Esophagus squamous epithelium (tissue), 5 donors: ENCODE measurements around the gene VSIG4. TPM values are rescaled to one million over a fixed set of nuclear protein-coding genes. Genes with fewer than 3 reads are reported as not detected.

Source experiments
- DNase-seq: peaks from one replicate; lab custom pipeline; 2025; lab: John Stamatoyannopoulos, UW
- H3K27ac ChIP-seq, 4 donors: fragments of 200-600 bp; sonication (generic); one replicate each; pipeline ENCODE4 v1.5.1; 2016 to 2019; ENCODE audit warnings: mild to moderate bottlenecking in 1 of 4
- H3K27me3 ChIP-seq, 4 donors: fragments of 200-600 bp; sonication (generic); 1 replicate in 3 of 4; 2 replicates in 1 of 4; pipeline versions ENCODE4 v1.5.1 to v1.6.0; 2017 to 2021; ENCODE audit warnings: antibody characterized with exemption in 1 of 4
- H3K36me3 ChIP-seq, 3 donors: fragments of 200-600 bp; sonication (generic); one replicate each; pipeline ENCODE4 v1.5.1; 2016 to 2019
- H3K4me1 ChIP-seq, 3 donors: fragments of 200-600 bp; sonication (generic); one replicate each; pipeline ENCODE4 v1.5.1; 2017 to 2019
- H3K4me3 ChIP-seq, 4 donors: fragments of 200-600 bp; sonication (generic); 1 replicate in 3 of 4; 2 replicates in 1 of 4; pipeline ENCODE4 v1.5.1; 2016 to 2019; ENCODE audit warnings: mild to moderate bottlenecking in 2 of 4, moderate library complexity in 1 of 4
- H3K9me3 ChIP-seq, 3 donors: fragments of 200-600 bp; sonication (generic); one replicate each; pipeline ENCODE4 v1.5.1; 2016 to 2019
- POLR2A ChIP-seq, 4 donors: fragments of 450-650 bp; IDR thresholded peaks; one replicate each; pipeline ENCODE4 v1.6.1; 2017; ENCODE audit warnings: antibody characterized with exemption in 4 of 4, mild to moderate bottlenecking in 4 of 4, moderate library complexity in 3 of 4
- WGBS, 2 donors: methylation state at CpG; one replicate each; pipeline ENCODE4 v1.1.5; 2018; 5-methylcytosine and 5-hydroxymethylcytosine counted together
- intact Hi-C: fragments of 100-400 bp; cut with DNase I; formaldehyde crosslinking; loops from one replicate; pipeline ENCODE4 v1.15.0; 2022
- total RNA-seq, 4 donors: library from RNA; depleted of rRNA; stranded (reverse); fragments of >200 nt; gene quantifications; one replicate each; pipeline ENCODE4 v1.1.0, GENCODE V29; 2016
- TF ChIP-seq, protein P1 (sequence below), 6 experiments: fragments of 450-650 bp in 4 of 6; fragments of 200-600 bp in 2 of 6; sonication (generic) in 2 of 6; IDR thresholded peaks; one replicate each; pipeline ENCODE4 v1.5.1; 2016 to 2019; ENCODE audit warnings: antibody characterized with exemption in 6 of 6, mild to moderate bottlenecking in 4 of 6, moderate library complexity in 4 of 6
- donor health status: DM: yes; HTN: yes; CAD: no.

Gene VSIG4
- total RNA-seq, 4 donors from 2014 or later = 1.7 to 84.3 (median 45.4) TPM

DNA sequence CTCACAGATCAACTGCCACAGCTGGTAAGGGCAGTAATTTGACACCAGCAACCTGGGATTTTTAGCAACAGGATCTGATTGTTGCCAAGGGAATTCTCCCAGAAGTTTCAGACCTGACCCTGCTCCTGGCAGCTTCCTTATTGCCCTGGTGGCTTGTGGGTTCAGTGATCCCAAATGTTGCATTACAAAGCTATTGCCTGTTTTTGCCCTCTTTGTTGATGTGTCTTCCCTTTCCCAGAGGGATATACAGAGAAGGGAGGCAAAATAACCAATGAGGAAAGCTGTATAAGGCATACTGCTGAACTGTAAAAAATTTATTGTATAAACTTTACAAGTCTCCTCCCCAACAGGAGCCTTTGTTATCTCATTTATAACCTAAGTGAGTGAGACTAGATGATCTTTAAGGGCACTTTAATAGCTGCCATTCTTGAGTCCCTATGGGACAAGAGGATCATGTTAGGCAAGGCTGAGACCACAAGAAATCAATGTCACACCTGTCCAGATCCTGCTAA, 22.2 kb downstream of the VSIG4 start:
- peak overlapping the region in 1 of 4 donors; percentile 21 for H3K27ac ChIP-seq
- intact Hi-C loops = no loop called here
- TF ChIP-seq POLR2A (IDR thresholded peaks at IDR 0.05) = no peak
- TF ChIP-seq, protein P1, sequence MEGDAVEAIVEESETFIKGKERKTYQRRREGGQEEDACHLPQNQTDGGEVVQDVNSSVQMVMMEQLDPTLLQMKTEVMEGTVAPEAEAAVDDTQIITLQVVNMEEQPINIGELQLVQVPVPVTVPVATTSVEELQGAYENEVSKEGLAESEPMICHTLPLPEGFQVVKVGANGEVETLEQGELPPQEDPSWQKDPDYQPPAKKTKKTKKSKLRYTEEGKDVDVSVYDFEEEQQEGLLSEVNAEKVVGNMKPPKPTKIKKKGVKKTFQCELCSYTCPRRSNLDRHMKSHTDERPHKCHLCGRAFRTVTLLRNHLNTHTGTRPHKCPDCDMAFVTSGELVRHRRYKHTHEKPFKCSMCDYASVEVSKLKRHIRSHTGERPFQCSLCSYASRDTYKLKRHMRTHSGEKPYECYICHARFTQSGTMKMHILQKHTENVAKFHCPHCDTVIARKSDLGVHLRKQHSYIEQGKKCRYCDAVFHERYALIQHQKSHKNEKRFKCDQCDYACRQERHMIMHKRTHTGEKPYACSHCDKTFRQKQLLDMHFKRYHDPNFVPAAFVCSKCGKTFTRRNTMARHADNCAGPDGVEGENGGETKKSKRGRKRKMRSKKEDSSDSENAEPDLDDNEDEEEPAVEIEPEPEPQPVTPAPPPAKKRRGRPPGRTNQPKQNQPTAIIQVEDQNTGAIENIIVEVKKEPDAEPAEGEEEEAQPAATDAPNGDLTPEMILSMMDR (IDR thresholded peaks at IDR 0.05) = no peak

DNA sequence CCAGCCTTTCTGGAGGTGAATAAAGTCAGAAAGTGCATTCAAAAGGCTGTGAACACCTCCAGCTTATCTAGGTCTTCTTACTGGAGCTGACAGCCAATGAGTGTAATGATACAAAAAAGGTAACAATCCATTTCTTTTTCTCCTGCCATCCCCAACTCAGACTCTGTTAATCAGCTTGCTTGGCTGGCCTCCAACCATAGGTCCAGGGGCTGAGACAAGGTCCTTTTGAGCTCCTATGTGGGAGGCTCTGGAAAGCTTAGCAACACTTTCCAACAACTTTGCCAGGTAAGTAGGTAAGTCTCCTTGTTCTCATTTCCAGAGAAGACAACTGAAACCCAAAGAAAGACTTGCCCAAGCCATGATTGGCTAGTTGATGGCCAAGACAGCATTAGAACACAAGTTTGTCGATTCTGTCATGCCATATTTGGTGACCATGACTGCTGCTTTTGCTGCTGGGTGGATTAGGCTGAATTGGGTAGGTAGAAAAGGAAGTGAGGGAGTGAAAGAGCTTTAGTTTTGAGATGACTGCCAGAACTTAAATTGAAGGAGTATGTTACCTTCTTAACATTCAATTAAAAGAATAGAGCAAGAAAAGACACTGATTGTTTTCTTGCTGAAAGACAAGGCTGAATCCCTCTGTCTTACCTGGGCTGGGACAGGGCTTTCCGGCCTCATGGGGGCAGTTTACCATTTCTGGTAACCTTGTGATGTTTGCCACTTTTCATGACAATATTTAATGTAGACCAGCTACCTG, 22.8 kb downstream of the VSIG4 start:
- peak overlapping the region in 1 of 4 donors; percentile 28 for H3K4me3 ChIP-seq
- TF ChIP-seq, protein P1 (IDR thresholded peaks at IDR 0.05) = no peak
- no peak for TF ChIP-seq POLR2A (IDR thresholded peaks at IDR 0.05)

More for the DNA sequence above, 22.2 kb downstream of the VSIG4 start:
- H3K4me1 ChIP-seq = no peaks in the 10 kb centered on the region
- H3K27me3 ChIP-seq = no peaks in the 10 kb centered on the region
- H3K4me3 ChIP-seq = peak overlapping the region in 1 of 4 donors; percentile 28
- H3K9me3 ChIP-seq = no peaks in the 10 kb centered on the region
- DNase-seq = no peak
- H3K36me3 ChIP-seq = no peaks in the 10 kb centered on the region

DNA sequence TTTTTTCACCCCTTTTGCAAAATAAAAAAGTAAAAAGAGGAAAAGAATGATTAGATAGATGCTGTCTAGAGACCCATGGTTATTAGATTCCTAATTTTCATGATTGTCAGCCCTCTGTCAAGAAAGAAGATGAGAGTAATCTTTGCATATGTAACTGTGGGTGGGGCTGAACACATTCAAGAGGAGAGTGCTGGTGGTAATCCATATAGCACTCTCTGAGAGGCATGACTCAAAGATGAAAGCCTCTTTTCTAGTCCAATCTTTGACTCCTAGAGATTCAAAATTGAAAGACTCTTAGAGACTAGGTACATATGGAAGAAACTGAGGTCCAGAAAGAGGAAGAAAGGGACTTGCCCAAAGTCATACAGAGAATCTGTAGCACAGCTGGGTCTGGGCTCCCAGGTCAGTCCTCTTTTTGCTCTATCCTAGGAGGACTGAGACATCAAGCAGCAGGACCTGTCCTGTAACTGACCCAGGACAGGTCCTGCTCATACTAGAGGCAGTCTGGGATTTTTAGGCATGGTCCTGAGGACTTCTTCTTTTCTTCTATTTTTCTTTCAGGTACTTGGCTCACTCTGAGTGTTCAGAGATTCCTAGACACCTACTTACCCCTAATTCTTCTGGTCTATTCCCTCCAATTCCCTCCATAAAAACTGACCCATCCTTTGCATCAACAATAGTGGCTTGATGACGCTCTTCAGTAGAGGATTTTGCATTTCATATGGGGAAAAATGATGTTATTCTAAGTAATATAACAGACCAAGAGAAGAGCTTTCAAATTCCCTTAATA, 23.8 kb downstream of the VSIG4 start:
- H3K4me1 ChIP-seq = no peaks in the 10 kb centered on the region
- 0 to 71% methylated on average over 1 of the region's 1 CpG for WGBS, 2 donors
- no peaks in the 10 kb centered on the region for H3K9me3 ChIP-seq
- H3K36me3 ChIP-seq = no peaks in the 10 kb centered on the region
- no peak for DNase-seq
- peak overlapping the region in 2 of 4 donors; percentile 36 to 44 for H3K27ac ChIP-seq
- H3K4me3 ChIP-seq = peak overlapping the region in 3 of 4 donors; percentile 6 to 43 (median 20)
- TF ChIP-seq POLR2A (IDR thresholded peaks at IDR 0.05) = no peak
- TF ChIP-seq, protein P1 (IDR thresholded peaks at IDR 0.05) = no peak
- H3K27me3 ChIP-seq = no peaks in the 10 kb centered on the region
- intact Hi-C loops = no loop called here

More for the DNA sequence above, 22.8 kb downstream of the VSIG4 start:
- Histone ChIP-seq H3K4me1 (no peaks in the 10 kb centered on the region), H3K36me3 (no peaks in the 10 kb centered on the region), H3K9me3 (no peaks in the 10 kb centered on the region), H3K27me3 (no peaks in the 10 kb centered on the region), H3K27ac (peak overlapping the region in 2 of 4 donors; percentile 21 to 33)
- intact Hi-C loops = no loop called here
- whole genome bisulfite sequencing, 2 donors = 47 to 74% methylated on average over 2 of the region's 2 CpGs
- DNase-seq = no peak

DNA sequence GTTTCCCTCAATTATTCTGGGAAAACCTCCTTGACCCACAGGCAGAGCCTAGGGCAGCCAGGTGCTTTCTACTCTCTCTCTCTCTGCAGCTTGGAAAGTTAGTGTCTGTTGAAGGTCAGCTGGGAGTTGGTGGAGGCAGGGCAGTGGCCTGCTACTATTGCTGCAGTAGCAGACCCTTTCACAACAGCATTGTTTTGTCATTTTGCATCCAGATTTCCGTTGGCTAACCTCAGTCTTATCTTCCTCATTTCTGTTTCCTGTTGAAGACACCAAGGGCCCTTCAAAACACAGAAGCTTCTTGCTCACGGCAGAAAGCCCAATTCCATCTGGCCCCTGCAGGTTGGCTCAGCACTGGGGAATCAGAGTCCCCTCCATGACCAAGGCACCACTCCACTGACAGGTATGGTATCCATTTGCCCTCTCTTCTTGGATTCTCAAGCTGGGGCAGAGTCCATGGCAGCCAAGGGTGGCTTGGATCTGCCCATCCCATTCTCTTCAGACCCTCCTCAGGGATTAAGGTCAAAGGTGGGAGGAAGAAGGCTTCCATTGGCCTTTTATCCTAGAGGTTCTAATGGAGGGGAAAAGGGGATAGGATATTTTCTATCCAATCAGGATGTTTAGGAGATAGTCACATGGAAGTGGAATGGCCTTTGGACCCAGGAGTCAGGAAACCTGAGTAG, 24.6 kb downstream of the VSIG4 start:
- Histone ChIP-seq H3K27ac (peak overlapping the region in 2 of 4 donors; percentile 36 to 44), H3K27me3 (no peaks in the 10 kb centered on the region), H3K4me3 (peak overlapping the region in 3 of 4 donors; percentile 6 to 43 (median 20)), H3K36me3 (no peaks in the 10 kb centered on the region), H3K4me1 (no peaks in the 10 kb centered on the region), H3K9me3 (no peaks in the 10 kb centered on the region)
- 46 to 80% methylated on average over 1 to 2 of the region's 2 CpGs for WGBS, 2 donors
- intact Hi-C loops = no loop called here
- DNase-seq = no peak
- TF ChIP-seq POLR2A (IDR thresholded peaks at IDR 0.05) = peak in 2 of 4 donors; percentile 24 to 27
- TF ChIP-seq, protein P1 (IDR thresholded peaks at IDR 0.05) = no peak
